ENCODE measurements around the gene PDIK1L.
"Not testable (repeated sequence)": the region's sequence is repeated elsewhere in the genome, so short reads cannot be mapped to it uniquely, and the experiment has no call there.

PDIK1L gene

GRCh38 chr1:26089125-26089524 lies 22.5 kb upstream of the PDIK1L start:
- no peak for DNase-seq (ENCODE audit: low read depth in 3 of 3, low spot score in 1 of 3)

GRCh38 chr1:26090893-26091292 lies 20.7 kb upstream of the PDIK1L start:
- DNase-seq (ENCODE audit: low read depth in 3 of 3, low spot score in 1 of 3), result no peak

GRCh38 chr1:26092422-26092821 lies 19.2 kb upstream of the PDIK1L start:
- no peak for DNase-seq (ENCODE audit: low read depth in 3 of 3, low spot score in 1 of 3)

GRCh38 chr1:26093569-26093968 lies 18.1 kb upstream of the PDIK1L start:
- DNase-seq (ENCODE audit: low read depth in 3 of 3, low spot score in 1 of 3), result not testable (repeated sequence)

- no peak for DNase-seq (ENCODE audit: low read depth in 3 of 3, low spot score in 1 of 3)
Observed at GRCh38 chr1:26094076-26094669, 17.5 kb upstream of the PDIK1L start.

- DNase-seq (ENCODE audit: low read depth in 3 of 3, low spot score in 1 of 3), result no peak
Observed at GRCh38 chr1:26094677-26095383, 16.8 kb upstream of the PDIK1L start.

- DNase-seq (ENCODE audit: low read depth in 3 of 3, low spot score in 1 of 3), result no peak
Observed at GRCh38 chr1:26096471-26096870, 15.2 kb upstream of the PDIK1L start.

- no peak for DNase-seq (ENCODE audit: low read depth in 3 of 3, low spot score in 1 of 3)
Observed at GRCh38 chr1:26097696-26098095, 13.9 kb upstream of the PDIK1L start.

GRCh38 chr1:26098602-26099001 lies 13.0 kb upstream of the PDIK1L start:
- no peak for DNase-seq (ENCODE audit: low read depth in 3 of 3, low spot score in 1 of 3)

- DNase-seq (ENCODE audit: low read depth in 3 of 3, low spot score in 1 of 3), result no peak
Observed at GRCh38 chr1:26099780-26100179, 11.8 kb upstream of the PDIK1L start.

GRCh38 chr1:26100204-26100603 lies 11.4 kb upstream of the PDIK1L start:
- DNase-seq (ENCODE audit: low read depth in 3 of 3, low spot score in 1 of 3), result not testable (repeated sequence)

- DNase-seq (ENCODE audit: low read depth in 3 of 3, low spot score in 1 of 3), result no peak
Observed at GRCh38 chr1:26102119-26102518, 9.5 kb upstream of the PDIK1L start.

GRCh38 chr1:26102526-26102925 lies 9.1 kb upstream of the PDIK1L start:
- no peak for DNase-seq (ENCODE audit: low read depth in 3 of 3, low spot score in 1 of 3)

- not testable (repeated sequence) for DNase-seq (ENCODE audit: low read depth in 3 of 3, low spot score in 1 of 3)
Observed at GRCh38 chr1:26105226-26105548, 6.4 kb upstream of the PDIK1L start.

- DNase-seq (ENCODE audit: low read depth in 3 of 3, low spot score in 1 of 3), result no peak
Observed at GRCh38 chr1:26109229-26110164, 2.1 kb upstream of the PDIK1L start.

- DNase-seq (ENCODE audit: low read depth in 3 of 3, low spot score in 1 of 3), result peak; percentile 38 to 57 (median 44)
Observed at GRCh38 chr1:26110731-26111529, 694 bp upstream of the PDIK1L start.

- peak in 1 of 3 donors; percentile 5 for DNase-seq (ENCODE audit: low read depth in 3 of 3, low spot score in 1 of 3)
Observed at GRCh38 chr1:26112407-26112775, 767 bp downstream of the PDIK1L start.

GRCh38 chr1:26114165-26114927 lies 2.7 kb downstream of the PDIK1L start:
- DNase-seq (ENCODE audit: low read depth in 3 of 3, low spot score in 1 of 3), result no peak

GRCh38 chr1:26119892-26120608 lies 8.4 kb downstream of the PDIK1L start:
- DNase-seq (ENCODE audit: low read depth in 3 of 3, low spot score in 1 of 3), result no peak
